GM18511 (cell line): Measurements from ENCODE around the gene MYCL.

ENCODE experiments used
- ATAC-seq: cut with Tn5 transposase; IDR thresholded peaks from one replicate; pipeline ENCODE4 v1.9.1; 2021; ENCODE audit warnings: mild to moderate bottlenecking, moderate library complexity; ENCODE audit not compliant: unreplicated experiment

MYCL gene, protein sequence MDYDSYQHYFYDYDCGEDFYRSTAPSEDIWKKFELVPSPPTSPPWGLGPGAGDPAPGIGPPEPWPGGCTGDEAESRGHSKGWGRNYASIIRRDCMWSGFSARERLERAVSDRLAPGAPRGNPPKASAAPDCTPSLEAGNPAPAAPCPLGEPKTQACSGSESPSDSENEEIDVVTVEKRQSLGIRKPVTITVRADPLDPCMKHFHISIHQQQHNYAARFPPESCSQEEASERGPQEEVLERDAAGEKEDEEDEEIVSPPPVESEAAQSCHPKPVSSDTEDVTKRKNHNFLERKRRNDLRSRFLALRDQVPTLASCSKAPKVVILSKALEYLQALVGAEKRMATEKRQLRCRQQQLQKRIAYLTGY

GRCh38 chr1:39901714-39902459 is at the start of gene MYCL:
MYCL (minus strand) TSS chr1:39901917; CDS start chr1:39901434, 483 bp downstream.
- peak; percentile 80 for ATAC-seq

DNA sequence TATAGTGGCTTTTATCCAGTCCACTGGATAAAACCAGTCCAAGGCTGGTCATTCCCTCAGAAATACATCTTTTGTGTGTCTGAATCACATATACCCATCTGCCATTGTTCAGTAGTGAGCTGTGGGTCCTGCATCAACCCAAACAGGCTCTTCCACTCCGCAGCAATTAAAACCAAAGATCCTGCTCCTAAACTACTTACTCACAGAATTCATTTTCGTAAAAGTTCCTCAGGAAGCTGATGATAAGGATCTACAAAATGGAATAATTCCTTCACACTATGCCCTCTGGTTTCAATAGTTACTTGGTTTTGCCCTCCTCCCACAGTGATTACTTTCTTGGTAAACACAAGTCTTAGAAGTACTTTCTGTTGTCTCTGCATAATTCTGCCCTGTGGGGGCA is 48.2 kb upstream of the MYCL start:
- no peak for ATAC-seq

- ATAC-seq, result no peak
These were observed 45.5 kb upstream of the MYCL start for GRCh38 chr1:39947260-39947659.

DNA sequence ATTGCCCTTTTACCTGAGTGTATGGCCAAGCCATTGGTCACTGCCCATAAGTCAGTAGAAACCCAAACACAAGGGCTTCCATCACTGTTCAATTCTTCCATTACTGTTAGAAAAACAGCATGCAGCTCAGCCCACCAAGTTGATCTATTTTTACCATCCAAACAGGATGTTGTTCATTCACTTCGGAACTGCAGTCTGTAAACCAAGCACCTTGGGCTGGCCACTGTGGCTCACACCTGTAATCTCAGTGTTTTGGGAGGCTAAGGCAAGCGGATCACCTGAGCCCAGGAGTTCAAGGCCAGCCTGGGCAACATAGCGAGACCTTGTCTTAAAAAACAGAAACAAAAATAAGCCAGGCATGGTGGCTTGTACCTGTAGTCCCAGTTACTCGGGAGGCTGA is 44.5 kb upstream of the MYCL start:
- no peak for ATAC-seq

DNA sequence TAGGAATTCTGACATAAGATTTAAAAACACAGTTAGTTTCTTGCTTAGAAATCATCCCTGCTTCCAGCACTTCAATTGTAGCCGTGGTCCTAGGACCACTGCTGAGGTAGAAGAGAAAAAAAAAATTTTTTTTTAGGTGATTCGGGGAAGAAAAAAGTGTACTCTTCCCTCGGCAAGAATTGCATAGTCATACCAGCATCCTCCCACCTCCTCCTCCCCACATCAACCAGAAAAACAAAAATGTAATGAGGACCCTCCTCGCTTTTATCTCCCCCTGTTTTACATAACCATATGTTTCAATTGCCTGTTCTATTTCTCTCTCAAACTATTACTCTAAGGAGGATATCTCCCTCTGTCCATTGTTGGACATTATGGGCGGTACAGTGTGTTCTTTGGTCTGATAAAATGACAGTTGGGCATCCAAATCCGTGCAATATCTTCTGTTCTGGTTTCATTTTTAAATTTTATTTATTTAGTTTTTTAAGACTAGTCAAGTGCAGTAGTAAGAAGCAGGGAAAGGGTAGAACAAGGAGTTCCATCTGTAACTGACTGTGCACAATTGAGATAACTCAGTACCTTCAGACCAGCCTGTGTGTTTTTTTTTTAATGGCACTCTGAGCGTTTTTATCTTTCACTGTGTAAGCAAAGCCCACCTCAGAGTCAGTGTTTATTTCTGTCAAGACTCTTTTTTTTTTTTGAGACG is 42.8 kb upstream of the MYCL start:
- ATAC-seq, result no peak

GRCh38 chr1:39943471-39944290 is 42.0 kb upstream of the MYCL start:
- no peak for ATAC-seq

- ATAC-seq, result no peak
These were observed 39.5 kb upstream of the MYCL start for GRCh38 chr1:39940980-39941871.

- no peak for ATAC-seq
These were observed 38.5 kb upstream of the MYCL start for GRCh38 chr1:39940253-39940652.

- ATAC-seq, result no peak
These were observed 37.1 kb upstream of the MYCL start for GRCh38 chr1:39938856-39939255.

DNA sequence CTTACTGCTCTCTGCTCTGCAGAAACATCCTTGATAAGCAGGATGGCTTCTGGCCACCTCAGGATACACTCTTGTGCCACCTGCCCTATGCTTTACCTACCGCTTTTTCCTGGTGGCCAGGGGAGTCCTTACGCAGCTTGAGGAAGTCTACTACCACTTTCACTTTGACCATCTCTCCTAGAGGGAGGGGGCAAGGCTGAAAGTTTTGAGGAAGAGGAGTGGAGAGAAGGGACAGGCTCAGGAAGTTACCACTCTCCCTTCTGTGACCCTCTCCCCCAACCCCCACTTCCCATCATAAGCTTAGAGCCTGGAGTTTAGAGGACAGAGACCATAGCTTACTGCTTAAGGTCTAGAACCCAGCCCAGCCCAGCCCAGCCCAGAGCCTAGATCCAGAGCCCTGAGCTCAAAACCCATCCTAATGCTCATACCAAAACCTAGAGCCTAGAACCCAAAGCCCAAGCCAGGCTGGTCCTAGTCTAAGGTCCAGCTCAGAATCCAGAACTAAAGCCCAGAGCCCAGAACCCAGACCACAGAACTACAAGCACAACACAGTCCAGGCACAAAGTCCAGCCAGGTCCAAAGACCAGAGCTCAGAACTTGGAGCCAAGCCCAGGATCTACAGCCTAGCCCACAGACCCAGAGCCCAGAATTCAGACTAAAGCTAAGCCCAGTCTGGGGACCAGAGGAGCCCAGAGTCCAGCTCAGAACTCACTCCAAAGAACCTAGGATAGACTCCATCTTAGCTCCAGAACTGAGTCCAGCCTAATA is 35.2 kb upstream of the MYCL start:
- ATAC-seq, result no peak

GRCh38 chr1:39933956-39934941 is 32.5 kb upstream of the MYCL start:
- ATAC-seq, result no peak

DNA sequence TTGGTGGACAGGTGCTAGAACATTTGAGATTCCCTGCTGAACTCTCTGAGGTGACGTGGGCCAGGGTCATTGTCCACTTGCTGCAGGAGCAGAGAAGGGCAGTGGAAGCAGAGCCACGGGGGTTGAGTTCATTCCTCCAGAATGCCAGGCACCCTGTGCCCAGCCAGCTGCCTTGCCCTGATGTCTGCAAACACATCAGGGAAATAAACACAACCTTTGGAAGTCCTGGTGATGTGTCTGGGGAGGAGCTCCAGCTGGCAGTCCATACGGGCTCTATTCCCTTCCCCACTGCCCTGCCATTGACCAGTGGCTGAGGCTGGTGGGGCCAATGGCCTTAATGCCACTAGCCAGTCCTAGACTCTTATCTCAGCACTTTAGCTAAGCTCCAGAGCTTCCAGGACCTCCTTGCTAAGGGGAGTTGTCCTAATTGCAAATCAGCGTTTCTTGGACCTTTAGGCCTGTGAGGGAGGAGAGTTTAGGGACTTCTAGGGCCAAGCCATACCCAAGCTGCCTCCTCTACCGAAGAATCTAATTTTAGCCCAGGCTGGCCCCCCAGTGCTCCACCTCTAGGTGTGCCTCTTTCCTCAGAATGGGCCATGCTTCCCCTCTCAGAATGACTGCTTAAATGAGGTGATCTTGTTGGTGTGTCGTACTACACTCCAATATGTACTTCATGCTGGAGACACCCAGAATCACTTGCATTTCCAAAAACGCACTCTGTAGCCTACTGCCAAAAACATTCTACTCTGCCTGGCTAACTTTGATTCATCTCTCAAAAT is 27.3 kb upstream of the MYCL start:
- no peak for ATAC-seq

GRCh38 chr1:39927538-39927937 is 25.8 kb upstream of the MYCL start:
- ATAC-seq, result no peak

DNA sequence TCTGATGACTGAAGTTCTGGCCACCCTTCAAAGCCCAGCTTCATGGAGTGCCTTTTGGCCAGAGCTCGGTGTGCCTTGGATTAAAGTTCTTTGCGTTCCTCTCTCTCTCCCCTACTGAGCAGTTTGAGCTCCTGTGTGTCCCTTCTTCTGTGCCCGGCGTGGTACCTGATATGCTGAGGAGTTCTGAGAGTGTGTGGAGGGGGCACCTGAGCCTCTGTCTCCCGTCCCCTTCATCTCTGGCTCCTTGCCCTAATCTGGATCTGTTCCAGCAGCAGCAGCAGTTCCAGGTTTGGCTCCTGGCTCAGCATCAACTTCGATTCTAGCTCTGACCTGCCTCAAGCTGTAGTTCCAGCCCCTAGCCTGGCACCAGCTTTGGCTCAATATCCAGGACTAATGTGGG is 25.1 kb upstream of the MYCL start:
- ATAC-seq, result no peak

DNA sequence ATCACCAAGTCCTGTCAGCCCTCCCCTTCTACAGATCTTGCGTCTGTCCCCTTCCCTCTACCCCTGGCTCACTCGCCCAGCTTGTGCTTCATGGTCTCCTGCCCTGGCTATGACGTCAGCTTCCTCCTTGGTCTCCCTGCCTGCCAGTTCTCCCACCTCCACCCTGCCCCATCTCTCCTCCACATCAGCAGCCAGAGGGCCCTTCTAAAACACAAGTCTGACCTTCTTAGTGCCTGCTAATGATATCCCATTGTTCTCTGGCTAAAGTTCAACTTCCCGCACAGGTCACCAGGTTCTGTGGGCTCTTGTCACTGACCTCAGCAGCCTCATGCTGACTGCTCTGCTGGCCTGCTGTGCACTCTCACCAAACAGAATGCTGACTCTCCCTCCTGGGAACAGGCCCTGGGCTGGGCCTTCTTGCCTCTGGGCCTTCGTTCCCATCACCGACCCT is 24.7 kb upstream of the MYCL start:
- ATAC-seq, result no peak

GRCh38 chr1:39925721-39926342 is 24.1 kb upstream of the MYCL start:
- ATAC-seq, result no peak

- no peak for ATAC-seq
These were observed 20.6 kb upstream of the MYCL start for GRCh38 chr1:39922251-39922688.
